HG03432 (cell line): ENCODE results near the gene LGI1.

Source experiments
- ATAC-seq: cut with Tn5 transposase; IDR thresholded peaks from one replicate; pipeline ENCODE4 v1.9.1; 2021; ENCODE audit warnings: mild to moderate bottlenecking, moderate library complexity; ENCODE audit not compliant: unreplicated experiment

LGI1 gene

GRCh38 chr10:93757801-93758507 is at the start of gene LGI1:
TSS of gene LGI1 (plus strand) at chr10:93757936. CDS start at chr10:93758145, 209 bp downstream.
- ATAC-seq: no peak

- no peak for ATAC-seq
Measured at GRCh38 chr10:93710333-93710909, 47.3 kb upstream of the LGI1 start.

DNA sequence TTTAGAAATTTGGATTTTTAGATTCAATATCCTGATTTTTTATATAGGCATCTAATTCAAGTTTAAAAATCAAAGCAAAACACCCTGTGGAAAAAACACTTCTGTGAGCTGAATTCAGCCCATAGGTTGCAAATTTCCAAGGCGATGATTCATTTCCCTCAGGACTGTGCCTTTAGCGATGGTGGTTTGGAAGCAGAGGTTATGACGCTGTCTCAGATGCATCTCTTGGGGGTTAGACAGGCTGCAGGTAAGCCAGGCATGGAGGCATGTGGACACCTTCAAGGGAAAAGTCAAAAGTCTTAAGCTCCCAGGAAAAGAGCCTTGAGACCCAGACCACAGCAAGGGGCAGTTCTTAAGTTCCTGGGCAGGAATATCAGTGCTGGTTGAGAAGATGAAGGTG is 45.8 kb upstream of the LGI1 start:
- no peak for ATAC-seq

- no peak for ATAC-seq
Measured at GRCh38 chr10:93712593-93712992, 45.1 kb upstream of the LGI1 start.

GRCh38 chr10:93715345-93715744 is 42.4 kb upstream of the LGI1 start:
- ATAC-seq: peak; percentile 93

DNA sequence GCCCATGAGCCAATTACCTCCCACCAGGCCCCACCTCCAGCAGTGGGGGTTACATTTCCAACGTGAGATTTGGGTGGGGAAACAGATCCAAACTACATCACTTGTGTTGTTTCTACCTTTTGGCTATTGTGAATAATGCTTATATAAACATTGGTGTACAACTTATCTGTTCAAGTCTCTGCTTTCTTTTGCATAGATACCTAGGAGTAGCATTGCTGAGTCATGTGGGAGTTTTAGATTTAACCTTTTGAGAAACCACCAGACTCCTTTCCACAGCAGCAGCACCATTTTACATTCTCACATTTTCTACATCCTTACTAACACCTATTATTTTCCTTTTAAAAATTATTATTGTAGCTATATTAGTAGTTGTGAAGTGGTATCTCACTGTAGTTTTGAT is 41.0 kb upstream of the LGI1 start:
- ATAC-seq: no peak

- peak; percentile 42 for ATAC-seq
Measured at GRCh38 chr10:93718937-93719725, 38.6 kb upstream of the LGI1 start.

- ATAC-seq: no peak
Measured at GRCh38 chr10:93719901-93720300, 37.8 kb upstream of the LGI1 start.

- no peak for ATAC-seq
Measured at GRCh38 chr10:93722550-93722949, 35.2 kb upstream of the LGI1 start.

DNA sequence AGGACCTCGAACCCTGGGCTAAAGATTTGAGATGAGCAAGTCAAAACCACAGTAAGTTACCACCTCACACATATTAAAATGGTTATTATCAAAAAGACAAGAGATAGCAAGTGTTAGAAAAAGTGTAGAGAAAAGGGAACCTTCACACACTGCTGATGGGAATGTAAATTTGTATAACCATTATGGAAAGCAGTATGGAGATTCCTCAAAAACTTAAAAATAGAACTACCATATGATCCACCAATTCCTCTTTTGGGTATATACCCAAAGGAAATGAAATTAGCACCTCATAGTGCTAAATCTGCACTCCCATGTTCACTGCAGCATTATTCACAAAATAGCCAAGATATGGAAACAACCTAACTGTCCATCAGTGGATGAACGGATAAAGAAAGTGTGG is 34.6 kb upstream of the LGI1 start:
- no peak for ATAC-seq

GRCh38 chr10:93726024-93726423 is 31.7 kb upstream of the LGI1 start:
- no peak for ATAC-seq

- ATAC-seq: no peak
Measured at GRCh38 chr10:93741367-93741766, 16.4 kb upstream of the LGI1 start.

DNA sequence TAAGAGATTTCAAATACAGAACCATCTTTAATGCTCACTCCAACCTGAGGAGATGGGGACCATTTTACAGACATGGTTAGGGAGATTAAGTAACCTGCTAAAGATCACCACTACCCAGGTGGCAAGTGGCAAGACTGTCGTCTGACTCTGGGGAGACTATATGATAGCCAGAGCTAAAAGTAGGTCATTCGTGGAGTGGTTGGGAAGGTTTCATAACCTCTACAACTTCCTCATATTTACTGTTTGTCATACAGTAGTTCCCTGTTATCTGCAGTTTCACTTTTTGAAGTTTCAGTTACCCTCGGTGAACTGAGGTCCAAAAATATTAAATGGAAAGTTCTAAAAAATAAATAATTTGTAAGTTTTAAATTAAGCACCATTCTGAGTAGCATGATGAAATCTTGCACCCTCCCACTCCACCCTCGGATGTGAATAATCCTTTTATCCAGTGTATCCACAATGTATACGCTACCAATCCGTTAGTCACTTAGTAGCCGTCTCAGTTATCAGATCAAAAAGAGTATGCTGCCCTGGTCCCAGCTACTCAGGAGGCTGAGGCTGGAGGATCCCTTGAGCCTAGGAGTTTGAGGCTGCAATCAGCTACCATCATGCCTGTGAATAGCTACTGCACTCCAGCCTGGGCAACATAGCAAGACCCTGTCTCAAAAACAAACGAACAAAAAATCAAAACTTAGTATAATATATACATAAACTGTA is 14.9 kb upstream of the LGI1 start:
- ATAC-seq: peak; percentile 91

DNA sequence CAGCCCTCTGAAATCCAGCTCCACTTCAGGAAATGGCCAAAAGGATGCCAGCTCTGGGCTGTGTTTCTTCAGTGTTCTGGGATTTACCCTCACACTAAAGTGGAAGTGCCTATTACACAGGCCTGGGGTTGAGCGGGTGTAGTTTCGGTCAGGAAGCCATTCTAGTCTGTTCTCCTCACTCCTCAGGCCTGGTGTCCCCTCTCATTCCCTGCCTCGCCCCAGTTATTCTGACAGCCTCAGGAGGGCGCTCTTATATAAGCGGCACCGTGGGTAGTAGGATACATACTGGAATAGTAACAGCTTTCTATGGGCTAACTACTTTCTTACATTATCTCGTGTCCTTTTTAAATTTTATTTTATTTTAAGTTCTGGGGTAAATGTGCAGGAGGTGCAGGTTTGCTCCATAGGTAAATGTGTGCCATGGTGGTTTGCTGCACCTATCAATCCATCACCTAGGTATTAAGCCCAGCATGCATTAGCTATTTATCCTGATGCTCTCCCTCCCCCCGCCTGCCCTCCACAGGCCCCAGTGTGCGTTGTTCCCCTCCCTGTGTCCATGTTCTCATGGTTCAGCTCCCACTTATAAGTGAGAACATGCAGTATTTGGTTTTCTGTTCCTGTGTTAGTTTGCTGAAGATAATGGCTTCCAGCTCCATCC is 12.2 kb upstream of the LGI1 start:
- ATAC-seq: no peak

DNA sequence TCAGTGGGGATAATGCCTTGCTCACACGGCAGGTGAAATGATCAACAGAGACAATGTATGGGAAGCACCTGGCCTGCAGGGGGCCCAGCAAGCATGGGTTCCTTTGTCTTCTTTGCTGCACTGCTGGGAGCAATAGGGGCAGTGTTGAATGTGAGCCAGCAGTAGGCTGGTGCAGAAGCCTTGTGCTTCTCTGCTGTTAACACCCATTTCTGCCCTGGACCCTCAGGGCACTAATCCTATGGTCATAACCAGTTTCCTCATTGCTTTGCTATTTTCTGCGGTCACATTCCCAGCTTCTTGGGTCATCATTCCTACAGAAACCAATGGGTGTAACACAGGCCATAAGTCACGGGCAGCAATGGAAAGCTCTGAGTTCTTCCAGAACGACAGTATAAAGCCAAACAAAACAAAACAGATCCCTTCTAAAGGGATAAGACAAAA is 10.9 kb upstream of the LGI1 start:
- no peak for ATAC-seq

GRCh38 chr10:93749218-93749799 is 8.4 kb upstream of the LGI1 start:
- ATAC-seq: no peak

DNA sequence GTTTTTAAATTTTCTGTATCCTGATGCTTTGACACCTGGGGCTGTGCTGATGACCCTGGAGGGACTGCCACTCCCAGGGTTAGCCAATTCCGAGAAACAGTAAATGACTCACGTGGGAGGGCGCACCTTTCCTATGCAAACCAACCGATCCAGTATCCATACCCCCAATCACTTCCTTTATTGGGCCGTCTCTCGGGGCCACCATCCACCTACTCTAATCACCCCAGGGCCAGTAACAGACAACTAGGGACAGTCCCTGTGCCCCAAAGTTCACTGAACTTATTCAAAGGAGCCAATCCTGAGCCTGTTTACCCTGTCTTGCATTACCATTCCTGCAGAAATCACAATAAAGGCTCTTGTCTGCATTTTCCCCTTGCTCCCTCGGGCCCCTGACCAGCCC is 6.6 kb upstream of the LGI1 start:
- no peak for ATAC-seq

GRCh38 chr10:93751832-93752231 is 5.9 kb upstream of the LGI1 start:
- no peak for ATAC-seq

- no peak for ATAC-seq
Measured at GRCh38 chr10:93752761-93753160, 5.0 kb upstream of the LGI1 start.

DNA sequence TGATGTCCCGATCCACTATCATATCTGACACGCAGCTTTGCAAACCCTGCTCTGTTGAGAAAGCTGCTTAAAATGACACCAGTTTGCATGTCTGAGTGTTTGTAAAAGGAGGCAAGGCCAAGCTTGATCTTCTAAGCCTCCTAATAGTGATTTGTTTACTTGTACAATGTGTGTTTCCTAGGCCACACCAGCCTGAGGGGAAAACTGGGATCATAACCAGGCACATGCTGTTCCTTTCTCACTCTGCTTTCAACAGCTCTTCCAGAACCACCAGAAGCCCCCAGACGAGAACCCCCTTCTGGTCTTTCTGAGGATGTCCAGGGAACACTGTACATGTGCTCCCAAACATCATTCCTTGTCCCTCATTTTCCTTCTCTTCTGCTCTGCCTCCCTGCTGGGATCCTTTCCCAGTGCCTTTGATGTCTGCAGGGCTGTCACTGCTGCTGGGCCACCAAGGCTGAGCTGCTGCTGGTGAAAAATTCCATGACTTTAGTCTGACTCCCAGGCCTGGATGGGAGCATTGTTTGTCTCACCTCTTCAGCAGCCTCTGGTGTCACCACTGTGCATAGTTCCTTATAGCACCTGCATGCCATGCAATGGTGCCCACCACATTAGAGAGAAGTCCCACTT is 4.0 kb upstream of the LGI1 start:
- no peak for ATAC-seq
